Measurements from ENCODE around the gene HMCES. TPM values are rescaled to one million over a fixed set of nuclear protein-coding genes. Genes with fewer than 3 reads are reported as not detected.

Gene HMCES
- total RNA-seq, 1 donor from 2014 or later = 61.2 TPM

DNA sequence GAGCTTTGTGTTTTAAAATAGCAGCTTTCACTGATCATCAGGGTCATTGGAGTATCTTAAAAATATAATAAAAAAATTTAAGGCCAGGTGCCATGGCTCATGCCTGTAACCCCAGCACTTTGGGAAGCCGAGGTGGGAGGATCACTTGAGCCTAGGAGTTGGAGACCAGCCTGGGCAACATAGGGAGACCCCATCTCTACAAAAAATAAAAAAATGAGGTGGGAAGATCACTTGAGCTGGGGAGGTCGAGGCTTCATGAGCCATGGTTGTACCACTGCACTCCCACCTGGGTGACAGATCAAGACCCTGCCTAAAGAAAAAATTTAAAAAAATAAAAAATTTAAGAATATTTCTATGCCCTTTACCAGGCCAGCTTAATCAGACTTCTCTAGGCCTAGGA lies 1.5 kb downstream of the HMCES start:
- H3K9me3 Mint-ChIP-seq = no peaks in the 10 kb centered on the region
- peaks cover 4% of the 10 kb centered on the region for H3K36me3 Mint-ChIP-seq (ENCODE audit: low read depth)
- TF ChIP-seq, protein P1, sequence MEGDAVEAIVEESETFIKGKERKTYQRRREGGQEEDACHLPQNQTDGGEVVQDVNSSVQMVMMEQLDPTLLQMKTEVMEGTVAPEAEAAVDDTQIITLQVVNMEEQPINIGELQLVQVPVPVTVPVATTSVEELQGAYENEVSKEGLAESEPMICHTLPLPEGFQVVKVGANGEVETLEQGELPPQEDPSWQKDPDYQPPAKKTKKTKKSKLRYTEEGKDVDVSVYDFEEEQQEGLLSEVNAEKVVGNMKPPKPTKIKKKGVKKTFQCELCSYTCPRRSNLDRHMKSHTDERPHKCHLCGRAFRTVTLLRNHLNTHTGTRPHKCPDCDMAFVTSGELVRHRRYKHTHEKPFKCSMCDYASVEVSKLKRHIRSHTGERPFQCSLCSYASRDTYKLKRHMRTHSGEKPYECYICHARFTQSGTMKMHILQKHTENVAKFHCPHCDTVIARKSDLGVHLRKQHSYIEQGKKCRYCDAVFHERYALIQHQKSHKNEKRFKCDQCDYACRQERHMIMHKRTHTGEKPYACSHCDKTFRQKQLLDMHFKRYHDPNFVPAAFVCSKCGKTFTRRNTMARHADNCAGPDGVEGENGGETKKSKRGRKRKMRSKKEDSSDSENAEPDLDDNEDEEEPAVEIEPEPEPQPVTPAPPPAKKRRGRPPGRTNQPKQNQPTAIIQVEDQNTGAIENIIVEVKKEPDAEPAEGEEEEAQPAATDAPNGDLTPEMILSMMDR (conservative IDR thresholded peaks at IDR 0.05) = no peak
- no peak for DNase-seq (ENCODE audit: low read depth, low spot score)
- H3K4me1 Mint-ChIP-seq = peaks cover 25% of the 10 kb centered on the region
- H3K27ac Mint-ChIP-seq (ENCODE audit: unreplicated experiment) = no peak overlapping the region
- no peaks in the 10 kb centered on the region for H3K27me3 Mint-ChIP-seq (ENCODE audit: low read depth)
- peak overlapping the region; percentile 99 for H3K4me3 Mint-ChIP-seq

DNA sequence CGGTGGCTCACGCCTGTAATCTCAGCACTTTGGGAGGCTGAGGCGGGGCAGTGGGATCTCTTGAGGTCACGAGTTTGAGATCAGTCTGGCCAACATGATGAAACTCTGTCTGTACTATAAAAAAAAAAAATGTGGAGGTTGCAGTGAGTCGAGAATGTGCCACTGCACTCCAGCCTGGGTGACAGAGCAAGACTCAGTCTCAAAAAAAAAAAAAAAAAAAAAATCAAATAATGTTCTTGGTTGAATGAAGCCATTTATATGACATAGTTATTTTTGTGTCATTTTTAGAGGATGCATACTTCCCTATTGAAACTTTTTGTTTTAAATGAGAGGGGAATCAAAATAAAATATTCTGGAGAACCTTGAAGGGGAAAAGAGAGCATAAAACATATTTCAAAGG lies 3.1 kb downstream of the HMCES start:
- Mint-ChIP-seq H3K27me3 (ENCODE audit: low read depth) (no peaks in the 10 kb centered on the region), H3K4me1 (peaks cover 25% of the 10 kb centered on the region), H3K36me3 (ENCODE audit: low read depth) (peaks cover 9% of the 10 kb centered on the region), H3K27ac (ENCODE audit: unreplicated experiment) (no peak overlapping the region), H3K4me3 (no peak overlapping the region), H3K9me3 (no peaks in the 10 kb centered on the region)
- TF ChIP-seq, protein P1 (conservative IDR thresholded peaks at IDR 0.05) = no peak
- DNase-seq (ENCODE audit: low read depth, low spot score) = no peak

DNA sequence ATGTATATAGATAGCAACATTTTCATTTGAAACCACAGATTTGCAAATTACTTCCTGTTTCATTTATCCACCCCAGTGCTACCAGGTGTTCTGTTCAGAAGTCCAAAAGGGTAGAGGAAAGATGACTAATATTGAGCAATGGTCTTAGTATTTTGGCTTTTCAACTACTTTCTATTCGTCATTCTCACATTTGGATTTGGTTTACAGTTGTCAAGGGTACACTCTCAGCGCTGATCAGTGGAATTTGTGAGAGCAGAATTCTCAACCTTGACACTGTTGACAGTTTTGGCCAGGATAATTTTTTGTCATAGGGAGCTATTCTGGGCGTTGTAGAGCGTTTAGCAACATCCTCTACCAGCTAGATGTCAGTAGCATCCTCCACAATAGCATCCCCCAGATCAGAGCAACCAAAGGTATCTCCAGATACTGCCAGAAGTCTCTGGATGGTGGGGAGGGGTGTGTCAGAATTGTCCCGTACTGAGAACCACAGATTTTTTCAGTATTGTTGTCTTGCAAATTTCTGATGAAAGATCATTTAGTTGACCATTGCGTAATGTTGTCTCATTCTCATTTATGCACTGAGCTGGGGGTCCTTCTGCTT lies 4.2 kb downstream of the HMCES start:
- Mint-ChIP-seq H3K4me3 (peak overlapping the region; percentile 23), H3K9me3 (no peaks in the 10 kb centered on the region), H3K36me3 (ENCODE audit: low read depth) (peaks cover 9% of the 10 kb centered on the region), H3K27me3 (ENCODE audit: low read depth) (no peaks in the 10 kb centered on the region), H3K27ac (ENCODE audit: unreplicated experiment) (peak overlapping the region; percentile 27), H3K4me1 (peaks cover 21% of the 10 kb centered on the region)
- TF ChIP-seq, protein P1 (conservative IDR thresholded peaks at IDR 0.05) = no peak
- no peak for DNase-seq (ENCODE audit: low read depth, low spot score)

DNA sequence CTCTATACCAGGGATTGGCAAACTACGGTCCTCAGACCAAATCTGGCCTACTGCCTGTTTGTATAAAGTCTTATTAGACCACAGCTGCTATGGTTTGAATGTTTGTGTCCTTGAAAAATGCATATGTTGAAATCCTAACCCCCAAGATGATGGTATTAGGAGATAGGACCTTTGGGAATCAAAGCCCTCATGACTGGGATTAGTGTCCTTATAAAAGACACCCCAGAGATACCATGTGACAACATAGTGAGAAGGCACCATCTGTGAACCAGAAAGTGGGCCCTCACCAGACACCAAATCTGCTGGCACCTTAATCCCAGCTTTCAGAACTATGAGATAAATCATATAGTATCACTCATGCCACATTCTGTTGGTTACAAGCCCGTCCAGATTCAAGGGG lies 7.4 kb downstream of the HMCES start:
- TF ChIP-seq, protein P1 (conservative IDR thresholded peaks at IDR 0.05) = no peak
- no peak overlapping the region for H3K27ac Mint-ChIP-seq (ENCODE audit: unreplicated experiment)
- H3K27me3 Mint-ChIP-seq (ENCODE audit: low read depth) = no peaks in the 10 kb centered on the region
- peaks cover 9% of the 10 kb centered on the region for H3K36me3 Mint-ChIP-seq (ENCODE audit: low read depth)
- no peak for DNase-seq (ENCODE audit: low read depth, low spot score)
- H3K4me1 Mint-ChIP-seq = no peaks in the 10 kb centered on the region
- H3K9me3 Mint-ChIP-seq = no peaks in the 10 kb centered on the region
- H3K4me3 Mint-ChIP-seq = no peak overlapping the region

GRCh38 chr3:129288446-129288845 lies 9.8 kb downstream of the HMCES start:
- no peak for DNase-seq (ENCODE audit: low read depth, low spot score)
- Mint-ChIP-seq H3K4me3 (no peak overlapping the region), H3K36me3 (ENCODE audit: low read depth) (peaks cover 16% of the 10 kb centered on the region), H3K9me3 (no peaks in the 10 kb centered on the region), H3K27me3 (ENCODE audit: low read depth) (no peaks in the 10 kb centered on the region), H3K4me1 (no peaks in the 10 kb centered on the region), H3K27ac (ENCODE audit: unreplicated experiment) (no peak overlapping the region)
- TF ChIP-seq, protein P1 (conservative IDR thresholded peaks at IDR 0.05) = no peak
